Skeletal muscle satellite cell (primary cell): Measurements from ENCODE around the gene RIN3.

Experiments
- H3K27me3 ChIP-seq: 2 replicates; pipeline ENCODE4 v1.7.0; 2013; ENCODE audit warnings: low read length; ENCODE audit not compliant: control insufficient read depth, insufficient read depth
- H3K36me3 ChIP-seq: 2 replicates; pipeline ENCODE4 v1.7.0; 2013; ENCODE audit warnings: mild to moderate bottlenecking, control low read depth, low read length; ENCODE audit not compliant: insufficient read depth
- H3K4me1 ChIP-seq: 2 replicates; pipeline ENCODE4 v1.7.0; 2013; ENCODE audit warnings: low read length; ENCODE audit not compliant: control insufficient read depth, insufficient read depth
- H3K4me2 ChIP-seq: 2 replicates; pipeline ENCODE4 v1.7.0; 2013; ENCODE audit warnings: mild to moderate bottlenecking, low read length
- H3K4me3 ChIP-seq: 2 replicates; pipeline ENCODE4 v1.7.0; 2013; ENCODE audit warnings: low read length
- H3K9ac ChIP-seq: 2 replicates; pipeline ENCODE4 v1.7.0; 2013; ENCODE audit warnings: mild to moderate bottlenecking, low read depth, low read length, moderate library complexity
- H3K9me3 ChIP-seq: replicated peaks from 2 replicates; pipeline ENCODE4 v1.7.0; 2013; ENCODE audit warnings: mild to moderate bottlenecking, control low read depth, low read length

RIN3 gene

GRCh38 chr14:92737206-92737605 is 223.6 kb downstream of the RIN3 start:
- Histone ChIP-seq H3K9ac (no peak overlapping the region), H3K27me3 (peaks cover 13% of the 10 kb centered on the region), H3K9me3 (no peaks in the 10 kb centered on the region), H3K4me3 (no peak overlapping the region), H3K4me1 (no peaks in the 10 kb centered on the region), H3K36me3 (no peaks in the 10 kb centered on the region), H3K4me2 (no peak overlapping the region)

GRCh38 chr14:92737619-92738188 is 224.1 kb downstream of the RIN3 start:
- Histone ChIP-seq H3K4me3 (no peak overlapping the region), H3K4me1 (no peaks in the 10 kb centered on the region), H3K9ac (no peak overlapping the region), H3K4me2 (no peak overlapping the region), H3K27me3 (peaks cover 10% of the 10 kb centered on the region), H3K9me3 (no peaks in the 10 kb centered on the region), H3K36me3 (no peaks in the 10 kb centered on the region)
